Subcutaneous adipose tissue (tissue), 4 donors: ENCODE results near the gene RAPGEF2. TPM values are rescaled to one million over a fixed set of nuclear protein-coding genes. Genes with fewer than 3 reads are reported as not detected.

Experiments used
- total RNA-seq, 4 donors: library from RNA; depleted of rRNA; stranded (reverse); fragments of >200 nt; gene quantifications; one replicate each; pipeline ENCODE4 v1.1.0, GENCODE V29; 2016
- TF ChIP-seq, protein P1 (sequence below): fragments of 450-650 bp; IDR thresholded peaks from one replicate; pipeline ENCODE4 v1.5.1; 2016; ENCODE audit warnings: low read depth, mild to moderate bottlenecking, control low read depth, antibody characterized with exemption, moderate library complexity

The RAPGEF2 gene
- total RNA-seq, 4 donors from 2014 or later, result 41.2 to 71.8 (median 52.5) TPM

DNA sequence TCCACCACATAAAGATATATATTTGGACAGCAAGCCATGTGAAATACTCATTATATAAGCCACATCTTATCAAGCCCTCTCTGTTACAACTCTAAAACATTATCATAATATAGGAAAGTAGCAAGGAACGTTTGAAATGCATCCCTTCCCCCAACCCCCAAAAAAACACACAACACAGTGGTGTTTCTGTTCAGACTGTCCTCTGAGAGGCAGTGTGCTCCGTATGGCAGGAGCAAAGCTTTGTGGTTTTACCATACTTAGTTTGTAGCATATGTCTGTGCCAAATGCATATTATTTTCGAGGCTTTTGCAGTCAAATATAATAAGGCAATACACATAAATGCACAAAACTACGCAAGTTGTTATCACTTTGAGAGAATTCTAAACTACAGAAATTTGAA, 194.2 kb downstream of the RAPGEF2 start:
- TF ChIP-seq, protein P1, sequence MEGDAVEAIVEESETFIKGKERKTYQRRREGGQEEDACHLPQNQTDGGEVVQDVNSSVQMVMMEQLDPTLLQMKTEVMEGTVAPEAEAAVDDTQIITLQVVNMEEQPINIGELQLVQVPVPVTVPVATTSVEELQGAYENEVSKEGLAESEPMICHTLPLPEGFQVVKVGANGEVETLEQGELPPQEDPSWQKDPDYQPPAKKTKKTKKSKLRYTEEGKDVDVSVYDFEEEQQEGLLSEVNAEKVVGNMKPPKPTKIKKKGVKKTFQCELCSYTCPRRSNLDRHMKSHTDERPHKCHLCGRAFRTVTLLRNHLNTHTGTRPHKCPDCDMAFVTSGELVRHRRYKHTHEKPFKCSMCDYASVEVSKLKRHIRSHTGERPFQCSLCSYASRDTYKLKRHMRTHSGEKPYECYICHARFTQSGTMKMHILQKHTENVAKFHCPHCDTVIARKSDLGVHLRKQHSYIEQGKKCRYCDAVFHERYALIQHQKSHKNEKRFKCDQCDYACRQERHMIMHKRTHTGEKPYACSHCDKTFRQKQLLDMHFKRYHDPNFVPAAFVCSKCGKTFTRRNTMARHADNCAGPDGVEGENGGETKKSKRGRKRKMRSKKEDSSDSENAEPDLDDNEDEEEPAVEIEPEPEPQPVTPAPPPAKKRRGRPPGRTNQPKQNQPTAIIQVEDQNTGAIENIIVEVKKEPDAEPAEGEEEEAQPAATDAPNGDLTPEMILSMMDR, result no peak

DNA sequence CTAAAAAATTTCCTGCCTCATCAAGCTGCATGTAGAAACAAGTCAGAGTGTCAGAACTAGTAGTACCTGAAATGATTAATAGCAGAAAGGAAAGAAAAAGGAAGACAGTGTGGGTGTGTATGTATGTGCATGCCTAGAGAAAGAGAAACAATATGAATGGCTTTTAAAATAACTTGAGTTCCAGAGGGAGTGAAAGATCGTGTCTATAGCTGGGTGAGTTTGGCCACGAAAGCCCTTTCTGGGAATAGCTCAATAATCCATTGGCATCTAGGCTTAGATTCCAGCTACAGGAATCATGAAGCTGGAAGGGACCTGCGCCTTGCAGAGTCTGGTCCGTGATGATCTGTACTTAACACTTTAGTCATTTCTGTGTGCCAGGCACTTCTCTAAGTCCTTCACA, 195.6 kb downstream of the RAPGEF2 start:
- TF ChIP-seq, protein P1, result no peak

DNA sequence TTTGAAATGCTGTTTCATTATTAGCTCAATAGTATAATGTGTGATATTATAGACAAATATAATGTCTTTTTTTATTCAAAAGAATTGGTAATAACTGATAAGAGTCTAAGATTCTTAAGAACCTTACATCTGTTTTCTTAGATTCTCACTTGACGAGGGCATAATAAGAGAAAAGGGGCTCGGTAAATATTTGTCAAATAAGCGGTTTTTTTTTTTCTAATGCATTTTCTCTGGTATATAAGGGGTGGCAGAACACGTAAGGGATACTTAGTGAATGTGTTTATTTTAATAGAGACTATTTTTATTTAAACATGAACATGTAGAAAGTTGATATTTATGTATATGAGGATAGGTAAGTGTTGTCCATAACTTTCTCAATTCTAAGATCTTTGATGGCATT, 200.6 kb downstream of the RAPGEF2 start:
- TF ChIP-seq, protein P1, result no peak

DNA sequence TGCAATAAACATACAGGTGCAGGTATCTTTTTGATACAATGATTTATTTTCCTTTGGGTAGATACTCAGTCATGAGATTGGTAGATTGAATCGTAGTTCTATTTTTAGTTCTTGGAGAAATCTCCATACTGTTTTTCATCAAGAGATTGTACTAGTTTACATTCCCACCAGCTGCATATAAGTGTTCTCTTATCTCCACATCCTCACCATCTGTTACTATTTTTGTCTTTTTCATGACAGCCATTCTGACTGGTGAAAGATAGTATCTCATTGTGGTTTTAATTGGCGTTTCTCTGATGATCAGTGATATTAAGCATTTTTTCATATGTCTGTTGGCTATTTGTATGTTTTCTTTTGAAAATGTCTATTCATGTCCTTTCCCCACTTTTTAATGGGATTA, 202.2 kb downstream of the RAPGEF2 start:
- TF ChIP-seq, protein P1, result no peak

DNA sequence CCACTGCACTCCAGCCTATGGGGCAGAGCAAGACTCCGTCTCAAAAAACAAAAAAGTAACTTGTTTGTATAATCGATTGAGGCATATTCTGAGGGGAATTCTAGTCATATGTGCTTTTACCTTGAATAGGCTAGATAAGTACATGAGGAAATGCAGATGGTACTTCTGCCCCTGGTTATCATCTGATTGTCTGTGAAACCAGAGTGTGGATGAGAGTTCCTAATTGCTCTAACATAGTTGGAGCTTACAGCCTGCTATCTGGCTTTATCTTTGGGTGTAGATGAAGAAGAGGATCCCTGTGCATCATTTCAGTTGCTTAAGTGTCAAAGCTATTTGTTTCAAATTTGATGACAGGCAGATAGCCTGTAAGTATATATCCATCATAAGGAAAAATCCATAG, 205.1 kb downstream of the RAPGEF2 start:
- TF ChIP-seq, protein P1, result no peak

DNA sequence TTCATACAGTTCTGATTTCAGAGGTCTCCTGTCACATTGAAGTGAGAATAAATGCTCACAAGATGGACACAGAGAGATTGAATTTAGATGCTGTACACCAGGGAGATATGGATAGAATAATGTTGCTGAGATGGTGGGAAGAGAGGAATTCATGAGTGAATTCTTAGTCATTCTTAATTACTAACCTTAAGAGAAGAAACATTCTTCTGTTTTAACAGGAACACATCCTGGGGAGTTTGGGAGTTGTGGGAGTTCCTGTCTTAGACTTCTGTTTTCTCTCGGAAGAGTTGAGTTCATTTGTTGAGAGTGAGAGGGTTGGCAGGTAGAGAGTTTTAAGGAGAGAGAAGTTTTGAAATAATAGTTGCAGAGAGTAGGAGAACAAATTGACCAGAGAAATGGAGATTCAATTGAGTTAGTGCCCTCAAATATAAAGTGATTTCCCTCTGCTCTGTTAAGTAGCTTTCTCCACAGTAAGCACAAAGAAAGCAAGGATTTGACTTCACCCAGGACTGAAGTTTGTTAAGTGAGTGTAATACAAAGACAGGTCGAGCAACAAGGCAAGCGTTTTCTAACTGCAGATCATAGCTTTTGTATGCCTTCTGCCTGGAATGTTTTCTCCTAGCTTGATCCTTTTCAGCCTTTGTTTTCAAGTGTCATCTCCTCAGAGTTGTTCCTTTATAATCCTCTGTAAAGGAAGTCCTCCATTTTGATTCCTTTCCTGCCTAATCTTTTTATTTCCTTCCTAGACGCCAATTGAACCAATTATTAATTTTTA, 205.9 kb downstream of the RAPGEF2 start:
- TF ChIP-seq, protein P1, result no peak

DNA sequence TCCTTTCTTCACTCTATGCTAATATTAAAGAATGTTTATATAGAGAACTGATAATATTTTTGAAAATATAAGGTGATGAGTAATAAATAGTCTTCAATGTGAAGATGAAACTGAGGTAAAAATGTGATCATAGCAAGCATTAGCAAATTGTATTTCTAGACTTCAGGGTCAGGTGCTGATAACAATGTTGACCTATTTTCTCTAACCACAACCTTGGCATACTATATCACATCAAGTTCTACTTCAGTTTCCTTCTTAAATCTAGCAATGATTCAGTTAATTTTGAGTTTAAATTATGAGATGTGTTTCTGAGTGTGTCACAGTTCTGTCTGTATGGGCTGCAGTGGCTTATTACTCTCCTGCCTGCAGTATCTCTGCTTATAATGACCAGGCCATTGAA, 209.4 kb downstream of the RAPGEF2 start:
- TF ChIP-seq, protein P1, result no peak
